GM18517 (cell line): ENCODE measurements around the gene MED27.
"Not testable (repeated sequence)": the region's sequence is repeated elsewhere in the genome, so short reads cannot be mapped to it uniquely, and the experiment has no call there.

Source experiments
- ATAC-seq: cut with Tn5 transposase; IDR thresholded peaks from one replicate; pipeline ENCODE4 v1.9.1; 2021; ENCODE audit warnings: mild to moderate bottlenecking, moderate library complexity; ENCODE audit not compliant: unreplicated experiment

Gene MED27

GRCh38 chr9:131937451-131937850 lies 142.2 kb downstream of the MED27 start:
- ATAC-seq, result no peak

- no peak for ATAC-seq
Measured at GRCh38 chr9:131936929-131937328, 142.7 kb downstream of the MED27 start.

GRCh38 chr9:131934673-131935072 lies 145.0 kb downstream of the MED27 start:
- no peak for ATAC-seq

- no peak for ATAC-seq
Measured at GRCh38 chr9:131927091-131927490, 152.6 kb downstream of the MED27 start.

- ATAC-seq, result no peak
Measured at GRCh38 chr9:131926360-131926922, 153.2 kb downstream of the MED27 start.

- ATAC-seq, result no peak
Measured at GRCh38 chr9:131925677-131926177, 153.9 kb downstream of the MED27 start.

- ATAC-seq, result no peak
Measured at GRCh38 chr9:131923766-131924165, 155.9 kb downstream of the MED27 start.

GRCh38 chr9:131923132-131923671 lies 156.5 kb downstream of the MED27 start:
- no peak for ATAC-seq

- ATAC-seq, result not testable (repeated sequence)
Measured at GRCh38 chr9:131921635-131922034, 158.0 kb downstream of the MED27 start.

GRCh38 chr9:131919216-131919615 lies 160.5 kb downstream of the MED27 start:
- ATAC-seq, result no peak

- ATAC-seq, result no peak
Measured at GRCh38 chr9:131918481-131918880, 161.2 kb downstream of the MED27 start.

- ATAC-seq, result no peak
Measured at GRCh38 chr9:131917009-131917408, 162.7 kb downstream of the MED27 start.

GRCh38 chr9:131915181-131915580 lies 164.5 kb downstream of the MED27 start:
- ATAC-seq, result no peak

- no peak for ATAC-seq
Measured at GRCh38 chr9:131912671-131913070, 167.0 kb downstream of the MED27 start.

- ATAC-seq, result no peak
Measured at GRCh38 chr9:131912069-131912468, 167.6 kb downstream of the MED27 start.

- no peak for ATAC-seq
Measured at GRCh38 chr9:131910572-131910971, 169.1 kb downstream of the MED27 start.

GRCh38 chr9:131905144-131905543 lies 174.5 kb downstream of the MED27 start:
- ATAC-seq, result no peak

GRCh38 chr9:131899296-131900228 lies 180.1 kb downstream of the MED27 start:
- no peak for ATAC-seq

GRCh38 chr9:131892902-131893500 lies 186.7 kb downstream of the MED27 start:
- no peak for ATAC-seq

GRCh38 chr9:131892162-131892707 lies 187.4 kb downstream of the MED27 start:
- no peak for ATAC-seq

- ATAC-seq, result no peak
Measured at GRCh38 chr9:131891598-131891997, 188.1 kb downstream of the MED27 start.
